Omental fat pad (tissue), 4 donors: ENCODE measurements around the gene TRABD2B. TPM values are rescaled to one million over a fixed set of nuclear protein-coding genes. Genes with fewer than 3 reads are reported as not detected.

Source experiments
- ATAC-seq: fragments of 150-250 bp; one replicate; pipeline ENCODE4 v1.9.1; 2016; ENCODE audit warnings: mild to moderate bottlenecking, moderate library complexity; ENCODE audit not compliant: low FRiP score
- DNase-seq: peaks from one replicate; pipeline ENCODE4 v3.0.0-alpha.2; 2019; ENCODE audit warnings: low spot score
- CTCF ChIP-seq, 3 donors: fragments of 450-650 bp; IDR thresholded peaks; one replicate each; pipeline ENCODE4 v1.5.1; 2016 to 2017; ENCODE audit warnings: antibody characterized with exemption in 3 of 3, mild to moderate bottlenecking in 3 of 3, moderate library complexity in 2 of 3
- total RNA-seq, 4 donors: library from RNA; depleted of rRNA; stranded (reverse); fragments of >200 nt; gene quantifications; one replicate each; pipeline ENCODE4 v1.1.0, GENCODE V29; 2016

The TRABD2B gene
- total RNA-seq, 4 donors from 2014 or later: 0.82 to 3.0 (median 1.8) TPM

- no peak for DNase-seq
- no peak for ATAC-seq
- TF ChIP-seq CTCF (IDR thresholded peaks at IDR 0.05): no peak
Observed at GRCh38 chr1:47903723-47904122, 93.5 kb downstream of the TRABD2B start.

GRCh38 chr1:47901001-47901575, 96.1 kb downstream of the TRABD2B start:
- no peak for TF ChIP-seq CTCF (IDR thresholded peaks at IDR 0.05)
- ATAC-seq (no peak), DNase-seq (no peak)

GRCh38 chr1:47898133-47898845, 98.9 kb downstream of the TRABD2B start:
- ATAC-seq (no peak), DNase-seq (no peak)
- TF ChIP-seq CTCF (IDR thresholded peaks at IDR 0.05): no peak

GRCh38 chr1:47895279-47896125, 101.7 kb downstream of the TRABD2B start:
- no peak for TF ChIP-seq CTCF (IDR thresholded peaks at IDR 0.05)
- DNase-seq (no peak), ATAC-seq (no peak)

- no peak for TF ChIP-seq CTCF (IDR thresholded peaks at IDR 0.05)
- no peak for ATAC-seq
- DNase-seq: no peak
Observed at GRCh38 chr1:47894410-47895278, 102.5 kb downstream of the TRABD2B start.

GRCh38 chr1:47893412-47893811, 103.8 kb downstream of the TRABD2B start:
- no peak for TF ChIP-seq CTCF (IDR thresholded peaks at IDR 0.05)
- no peak for DNase-seq
- ATAC-seq: no peak
